Measurements from ENCODE around the gene CT45A10. TPM values are rescaled to one million over a fixed set of nuclear protein-coding genes. Genes with fewer than 3 reads are reported as not detected.

The CT45A10 gene
- total RNA-seq: not detected in 2 replicates

GRCh38 chrX:135893294-135893817 is at the start of gene CT45A10, which contains the start of gene SAGE1:
Gene CT45A10 (minus strand): TSS chrX:135893444. CDS start chrX:135885344, 8,100 bp downstream.
Gene SAGE1 (plus strand): TSS chrX:135893716. CDS start chrX:135896243, 2,527 bp downstream.

GRCh38 chrX:135871712-135872111 is 21.5 kb downstream of the CT45A10 start, which contains the start of gene CT45A9:
Gene CT45A9 (minus strand): TSS chrX:135871812. CDS start chrX:135868061, 3,751 bp downstream.

GRCh38 chrX:135854438-135854837 is 38.8 kb downstream of the CT45A10 start, which contains the start of gene CT45A8:
Gene CT45A8 (minus strand): TSS chrX:135854538. CDS start chrX:135850783, 3,755 bp downstream.

GRCh38 chrX:135837180-135837579 is 56.1 kb downstream of the CT45A10 start, which contains the start of gene CT45A7:
Gene CT45A7 (minus strand): TSS chrX:135837280. CDS start chrX:135833533, 3,747 bp downstream.

Other genes starting within 250 kb of the CT45A10 start
- not detected in 2 replicates for gene CT45A1, start 179.8 kb downstream of the CT45A10 start, total RNA-seq
- not detected in 2 replicates for gene CT45A3, start 125.3 kb downstream of the CT45A10 start, total RNA-seq
- gene CT45A5, start 107.9 kb downstream of the CT45A10 start, total RNA-seq: not detected in 2 replicates
- not detected in 2 replicates for gene CT45A6, start 90.7 kb downstream of the CT45A10 start, total RNA-seq
- gene CT45A2, start 73.4 kb downstream of the CT45A10 start, total RNA-seq: not detected in 2 replicates
- gene CT45A7, start 56.2 kb downstream of the CT45A10 start, total RNA-seq: not detected in 2 replicates
- gene CT45A8, start 38.9 kb downstream of the CT45A10 start, total RNA-seq: not detected in 2 replicates
- gene CT45A9, start 21.6 kb downstream of the CT45A10 start, total RNA-seq: not detected in 2 replicates
- not detected in 2 replicates for gene SAGE1, start 272 bp upstream of the CT45A10 start, total RNA-seq
- gene MMGT1, start 80.5 kb upstream of the CT45A10 start, total RNA-seq: 14.5 and 15.7 TPM in 2 replicates
- 7.7 and 9.8 TPM in 2 replicates for gene SLC9A6, start 92.0 kb upstream of the CT45A10 start, total RNA-seq